ENCODE results near the gene IDH1.

IDH1 gene

DNA sequence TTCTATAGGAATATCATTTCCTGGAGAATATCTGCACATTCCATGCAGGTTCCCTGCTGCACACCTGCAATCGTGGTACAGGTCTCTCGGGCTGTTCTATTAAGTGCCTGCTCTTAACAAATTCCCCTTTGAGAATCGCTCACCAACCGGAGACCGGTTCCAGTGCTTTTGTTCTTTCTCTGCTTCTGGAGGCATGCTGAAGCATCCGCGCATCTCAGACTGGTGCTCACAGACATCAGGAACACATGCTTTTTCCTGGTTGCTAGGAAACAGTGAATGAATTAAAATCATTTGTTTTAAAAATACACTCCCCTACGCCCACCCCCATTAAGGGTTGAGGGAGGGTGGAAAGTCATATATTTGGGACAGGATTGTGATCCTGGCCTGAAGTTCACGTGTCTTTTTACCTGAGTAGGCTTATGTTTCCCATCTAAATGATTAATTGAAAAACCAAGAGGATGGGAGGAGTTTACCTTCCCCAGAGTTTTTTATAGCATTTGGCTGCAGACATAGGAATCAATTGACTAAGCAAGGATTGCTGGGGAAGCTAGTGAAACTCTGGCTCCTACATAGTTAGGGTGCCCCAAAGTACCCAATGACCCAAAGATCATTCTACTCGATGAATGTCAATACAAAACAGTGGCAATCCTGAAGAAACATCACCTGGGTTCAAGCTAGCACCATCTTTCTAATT, 64.9 kb downstream of the IDH1 start, which contains the start of gene C2orf80:
Gene C2orf80 (minus strand): TSS at position 221 of the 694 bp plus-strand sequence. CDS start 3,044 bp downstream, outside the sequence.
- no peak within 1 kb of the TSS for H3K4me3 ChIP-seq (ENCODE audit: low read depth, low read length)
- TF ChIP-seq CTCF (IDR thresholded peaks at IDR 0.05; ENCODE audit: borderline replicate concordance, insufficient read depth, low read depth, low read length) = no peak

GRCh38 chr2:208189069-208189809, 65.6 kb downstream of the IDH1 start:
- no peak for TF ChIP-seq CTCF (IDR thresholded peaks at IDR 0.05; ENCODE audit: borderline replicate concordance, insufficient read depth, low read depth, low read length)
- no peak overlapping the region for H3K4me3 ChIP-seq (ENCODE audit: low read depth, low read length)

DNA sequence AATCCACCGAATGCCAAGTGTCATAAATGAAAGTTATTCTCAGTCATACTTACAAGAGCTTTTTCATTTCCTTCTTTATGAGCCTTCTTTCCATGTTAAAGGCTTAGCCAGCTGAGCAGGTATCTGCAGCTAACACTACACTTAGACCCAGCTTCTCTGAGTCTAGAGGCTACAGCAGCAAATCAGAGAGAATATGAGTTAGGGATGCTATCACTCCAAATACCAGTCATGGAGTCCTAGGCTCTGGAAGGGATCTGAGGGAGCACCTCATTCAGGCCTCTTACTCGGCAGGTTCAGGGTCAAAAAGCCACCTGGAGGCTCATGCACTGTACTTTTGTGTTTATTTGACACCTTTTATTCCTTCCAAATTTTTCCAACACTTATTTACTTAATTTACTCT, 68.0 kb downstream of the IDH1 start:
- TF ChIP-seq CTCF (IDR thresholded peaks at IDR 0.05; ENCODE audit: borderline replicate concordance, insufficient read depth, low read depth, low read length) = no peak
- H3K4me3 ChIP-seq (ENCODE audit: low read depth, low read length) = no peak overlapping the region

DNA sequence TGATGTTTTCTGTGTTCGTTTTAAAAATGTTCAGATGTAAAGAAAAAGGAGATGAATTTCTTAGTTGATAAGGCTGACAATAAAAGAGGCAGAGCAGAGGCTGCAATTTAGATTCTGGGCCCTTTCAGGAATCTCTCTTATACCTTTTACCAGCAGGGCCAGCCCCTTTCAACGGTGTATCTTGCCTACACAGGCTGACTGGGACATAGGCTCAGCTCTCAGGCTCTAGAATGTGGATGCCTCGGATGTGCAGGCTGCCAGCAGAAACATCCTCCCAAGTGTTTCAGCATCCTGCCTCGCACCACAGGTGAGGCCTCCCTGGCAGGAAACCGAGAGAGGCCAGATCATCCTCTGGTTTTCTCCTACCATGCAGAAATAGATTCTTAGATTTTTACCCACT, 68.4 kb downstream of the IDH1 start:
- no peak for TF ChIP-seq CTCF (IDR thresholded peaks at IDR 0.05; ENCODE audit: borderline replicate concordance, insufficient read depth, low read depth, low read length)
- no peak overlapping the region for H3K4me3 ChIP-seq (ENCODE audit: low read depth, low read length)

All from GM12875 (cell line).